Left cardiac atrium (tissue), 2 donors: ENCODE measurements around the gene PXT1. TPM values are rescaled to one million over a fixed set of nuclear protein-coding genes. Genes with fewer than 3 reads are reported as not detected.

Source experiments
- total RNA-seq, 2 donors: library from RNA; stranded (reverse); fragmentation: NEBNext Ultra II Directional; extraction: Animal tissue kit (Norgen Biotek cat#: 25700); gene quantifications; one replicate each; pipeline ENCODE4 v1.2.1, GENCODE V29; 2021
- donor health status: DM: no; HTN: yes; CAD: no; lungs with severe emphysema.
- donor health status: DM: yes; HTN: yes; CAD: no.

PXT1 gene
- total RNA-seq, 2 donors from 2014 or later = 0.26 TPM; not detected in 1

Other genes with a start within 250 kb of the PXT1 start
- gene BRPF3, start 246.1 kb downstream of the PXT1 start, total RNA-seq = 10 to 100 TPM; 23.5 to 23.7 TPM
- gene PNPLA1, start 172.8 kb downstream of the PXT1 start, total RNA-seq = not detected
- gene BNIP5, start 106.0 kb downstream of the PXT1 start, total RNA-seq = not detected
- under 1 TPM; 0.47 to 0.63 TPM for gene ETV7, start 55.2 kb downstream of the PXT1 start, total RNA-seq
- 10 to 100 TPM; 26.7 to 33.7 TPM for gene KCTD20, start 146 bp upstream of the PXT1 start, total RNA-seq
- 10 to 100 TPM; 20.8 to 27.4 TPM for gene STK38, start 104.6 kb upstream of the PXT1 start, total RNA-seq
- gene SRSF3, start 151.5 kb upstream of the PXT1 start, total RNA-seq = 100 to 1,000 TPM; 128 to 201 TPM
- gene CDKN1A, start 235.9 kb upstream of the PXT1 start, total RNA-seq = 10 to 100 TPM; 31.5 to 83.0 TPM